ENCODE results near the gene VASH1. TPM values are rescaled to one million over a fixed set of nuclear protein-coding genes. Genes with fewer than 3 reads are reported as not detected.

Gene VASH1
- total RNA-seq (2016; rRNA removed; fragmentation: Illumina TruSeq; extraction: Trizol) (0.18 and 0.24 TPM in 2 replicates), polyA plus RNA-seq (2011; rRNA removed) (0.11 and 0.42 TPM in 2 replicates), polyA minus RNA-seq (2011; rRNA and poly(A)+ RNA removed; ENCODE audit: low replicate concordance) (0.28 TPM in 1 of 2 replicates, not detected in the other), Bru-seq, nascent RNA (percentile 28 among the genes with signal in this experiment), BruChase-seq, experiment 1, labeled RNA remaining after a 6-hour chase (percentile 32 among the genes with signal in this experiment), BruChase-seq, experiment 2, labeled RNA remaining after a 2-hour chase (percentile 26 among the genes with signal in this experiment)
- not detected in 2 replicates for total RNA-seq (2016; cell fraction: cytosol; rRNA removed; fragmentation: Illumina TruSeq; extraction: Trizol; ENCODE audit: low read depth)
- 0.12 and 0.17 TPM in 2 replicates for total RNA-seq (2016; cell fraction: insoluble cytoplasmic fraction; rRNA removed; fragmentation: Illumina TruSeq; extraction: Trizol)
- 0.10 and 0.15 TPM in 2 replicates for total RNA-seq (2016; cell fraction: membrane; rRNA removed; fragmentation: Illumina TruSeq; extraction: Trizol)
- 0.34 and 0.43 TPM in 2 replicates for total RNA-seq (2016; cell fraction: nucleus; rRNA removed; fragmentation: Illumina TruSeq; extraction: Trizol)
- 0.15 and 0.32 TPM in 2 replicates for polyA plus RNA-seq (2011; cell fraction: cytosol; rRNA removed)
- polyA plus RNA-seq (2011; cell fraction: nucleus; rRNA removed), result 0.71 and 0.77 TPM in 2 replicates
- polyA plus RNA-seq (2012), result 0.28 and 0.65 TPM in 2 replicates
- polyA plus RNA-seq (2016; cell fraction: cytosol; fragmentation: Illumina TruSeq; extraction: Trizol; ENCODE audit: low read depth), result 0.10 TPM in 1 of 2 replicates, not detected in the other
- 0.24 and 0.26 TPM in 2 replicates for polyA plus RNA-seq (2016; cell fraction: insoluble cytoplasmic fraction; fragmentation: Illumina TruSeq; extraction: Trizol; ENCODE audit: low read depth)
- 0.21 TPM in 1 of 2 replicates, not detected in the other for polyA plus RNA-seq (2016; cell fraction: membrane; fragmentation: Illumina TruSeq; extraction: Trizol; ENCODE audit: low read depth)
- polyA plus RNA-seq (2016; cell fraction: nucleus; fragmentation: Illumina TruSeq; extraction: Trizol; ENCODE audit: insufficient read depth, low read depth), result 0.43 and 0.83 TPM in 2 replicates
- polyA minus RNA-seq (2011; cell fraction: cytosol; rRNA and poly(A)+ RNA removed), result 0.18 and 0.69 TPM in 2 replicates
- polyA minus RNA-seq (2011; cell fraction: nucleus; rRNA and poly(A)+ RNA removed), result 0.50 and 0.64 TPM in 2 replicates
- long read RNA-seq, experiment 1, partial matches to known transcripts, result 0 of 2 reads
- long read RNA-seq, experiment 1, other reads (novel, unspliced or antisense), result 2 of 2 reads
- long read RNA-seq, experiment 2, partial matches to known transcripts, result 1 of 1 reads
- long read RNA-seq, experiment 2, other reads (novel, unspliced or antisense), result 0 of 1 reads

GRCh38 chr14:76761136-76761959, at the start of gene VASH1:
Gene VASH1 (plus strand): TSS chr14:76761468. CDS start chr14:76762822, 1,354 bp downstream.
- H3K9ac ChIP-seq (ENCODE audit: insufficient read depth, low read depth, low read length), result no peak within 1 kb of the TSS
- peak; percentile 80 for ATAC-seq
- BruUV-seq (replicated peaks), result no TSS peak
- in situ Hi-C loops (cut with HindIII; ENCODE audit: extremely low pct_ligation_motif_present, low pct_unique_long_range_greater_than_20kb) (no loop called here), intact Hi-C loops (cut with micrococcal nuclease; ENCODE audit: unreplicated experiment) (no loop called here)
- H3K79me2 ChIP-seq (ENCODE audit: insufficient read depth, low read length), result no peaks in the 10 kb centered on the region
- H3K9me3 ChIP-seq (ENCODE audit: low read length), result no peaks in the 10 kb centered on the region
- DNase-seq (ENCODE audit: low spot score), result no peak
- no peak for FAIRE-seq
- peak within 1 kb of the TSS; percentile 54 to 77 (median 59); a peak in 5 of 6 replicates for H3K4me3 ChIP-seq (replicated peaks in 1 of 3; ENCODE audit: insufficient read depth in 1 of 3, low read depth in 2 of 3, low read length in 3 of 3)
- H4K20me1 ChIP-seq (ENCODE audit: insufficient read depth, low read length), result no peaks in the 10 kb centered on the region
- H3K4me1 ChIP-seq (ENCODE audit: insufficient read depth, low read length), result 0 out of 2 replicates have a peak, but pooled peaks cover 7% of the 10 kb centered on the region
- ChIA-PET POLR2A (interaction anchor here (1.0 kb wide), 1 partner anchor 11 kb away, joined by 4 read pairs; no protein-coding TSS in a partner anchor), CTCF (ENCODE audit: low intra/inter-chr PET ratio, low total read pairs) (no interaction called here)
- H3K4me2 ChIP-seq (ENCODE audit: low read depth, low read length), result peak within 1 kb of the TSS; percentile 86
- H3K36me3 ChIP-seq (replicated peaks in 1 of 2; ENCODE audit: control insufficient read depth in 1 of 2, insufficient read depth in 2 of 2, low read length in 2 of 2), result no peaks in the 10 kb centered on the region
- no peak within 1 kb of the TSS for H3K27ac ChIP-seq (ENCODE audit: extremely low read length, insufficient read depth, low read length)
- peaks cover 2 to 40% of the 10 kb centered on the region in 2 experiments; a peak in 4 of 5 replicates for H3K27me3 ChIP-seq (ENCODE audit: control insufficient read depth in 1 of 2, insufficient read depth in 2 of 2, low read length in 2 of 2)
- 15% methylated on average over 13 of the region's 96 CpGs for WGBS (ENCODE audit: low lambda C conversion rate)
- no peak within 1 kb of the TSS for H2AFZ ChIP-seq (ENCODE audit: low read length)
- 0 out of 2 replicates have a peak, but pooled peaks have one; percentile 26 for TF ChIP-seq ZIK1 (CRISPR knock-in tag; IDR thresholded peaks at IDR 0.05; ENCODE audit: borderline replicate concordance, low read depth)
- peak; percentile 71 for TF ChIP-seq ARNT2 (CRISPR knock-in tag; IDR thresholded peaks at IDR 0.05; ENCODE audit: low read depth)
- TF ChIP-seq ZNF484 (CRISPR knock-in tag; IDR thresholded peaks at IDR 0.05; ENCODE audit: borderline replicate concordance, low read depth), result no peak
- no peak for TF ChIP-seq ZNF691 (CRISPR knock-in tag; IDR thresholded peaks at IDR 0.05; ENCODE audit: borderline replicate concordance, low read depth)
- peak; percentile 58; the same call in 1 of the 2 replicates for TF ChIP-seq HES4 (CRISPR knock-in tag; IDR thresholded peaks at IDR 0.05; ENCODE audit: borderline replicate concordance)
- TF ChIP-seq ZNF740 (CRISPR knock-in tag; IDR thresholded peaks at IDR 0.05), result peak; percentile 83; the same call in 1 of the 2 replicates
- peak; percentile 60 for TF ChIP-seq ZNF687 (CRISPR knock-in tag; IDR thresholded peaks at IDR 0.05)
- TF ChIP-seq ZFP91 (CRISPR knock-in tag; IDR thresholded peaks at IDR 0.05; ENCODE audit: borderline replicate concordance), result peak; percentile 99
